ENCODE data around the gene FXYD7.
"Not testable (repeated sequence)": the region's sequence is repeated elsewhere in the genome, so short reads cannot be mapped to it uniquely, and the experiment has no call there.

Gene FXYD7

DNA sequence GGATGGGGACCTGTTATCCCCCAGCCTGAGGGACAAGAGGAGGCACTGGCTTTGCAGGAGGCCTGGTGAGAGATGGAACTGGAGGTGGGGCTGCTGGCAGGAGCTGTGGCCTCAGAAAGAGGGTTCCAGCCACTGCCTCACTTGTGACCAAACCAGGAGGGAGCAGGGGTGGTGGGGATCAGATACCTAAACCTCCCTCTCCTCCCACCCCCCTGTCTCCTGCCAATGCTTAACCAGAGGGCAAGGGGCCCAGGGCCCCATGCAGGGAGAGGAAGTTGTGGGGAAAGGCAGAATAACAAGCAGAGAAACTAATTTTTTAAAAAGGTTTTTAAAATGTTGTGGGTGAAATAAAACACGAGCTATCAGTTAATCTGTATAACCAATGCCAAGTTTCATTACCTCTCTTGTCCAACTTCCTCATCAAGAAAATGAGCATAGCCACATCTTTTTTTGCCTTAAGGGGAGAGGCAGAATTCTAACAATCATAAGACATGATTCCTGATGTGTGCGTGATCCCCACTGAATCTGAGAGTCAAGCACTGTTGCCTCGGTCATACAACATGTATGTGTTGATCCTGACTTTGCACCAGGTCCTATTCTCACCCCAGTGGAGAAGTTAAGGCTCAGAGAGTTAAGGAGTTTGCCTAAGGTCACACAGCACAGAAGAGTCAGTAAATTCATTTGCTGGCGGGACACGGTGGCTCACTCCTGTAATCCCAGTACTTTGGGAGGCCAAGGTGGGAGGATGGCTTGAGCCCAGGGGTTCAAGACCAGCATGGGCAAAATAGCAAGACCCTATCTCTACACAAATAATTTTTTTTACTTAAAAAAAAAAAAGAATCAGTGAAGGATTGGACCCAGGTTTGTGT lies 24.4 kb downstream of the FXYD7 start:
- no peak for DNase-seq

DNA sequence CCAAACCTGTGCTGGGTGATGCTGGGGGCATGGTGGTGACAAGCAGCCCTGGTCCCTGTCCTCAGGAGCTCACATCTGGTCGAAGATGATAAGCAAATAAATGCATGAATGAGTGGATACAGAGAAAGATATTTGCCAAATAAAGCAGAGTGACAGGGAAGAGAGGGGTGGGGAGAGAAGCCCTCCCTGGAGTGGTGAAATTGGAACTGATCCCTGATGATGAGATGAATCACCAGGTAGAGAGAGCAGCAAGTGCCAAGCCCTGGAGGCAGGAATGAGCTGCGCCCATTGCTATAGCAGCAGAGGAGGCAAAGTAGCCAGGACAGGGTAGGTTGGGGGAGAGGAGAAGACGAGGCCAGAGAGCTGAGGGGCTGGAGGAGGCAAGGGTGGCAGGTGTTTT lies 25.1 kb downstream of the FXYD7 start:
- no peak for DNase-seq

DNA sequence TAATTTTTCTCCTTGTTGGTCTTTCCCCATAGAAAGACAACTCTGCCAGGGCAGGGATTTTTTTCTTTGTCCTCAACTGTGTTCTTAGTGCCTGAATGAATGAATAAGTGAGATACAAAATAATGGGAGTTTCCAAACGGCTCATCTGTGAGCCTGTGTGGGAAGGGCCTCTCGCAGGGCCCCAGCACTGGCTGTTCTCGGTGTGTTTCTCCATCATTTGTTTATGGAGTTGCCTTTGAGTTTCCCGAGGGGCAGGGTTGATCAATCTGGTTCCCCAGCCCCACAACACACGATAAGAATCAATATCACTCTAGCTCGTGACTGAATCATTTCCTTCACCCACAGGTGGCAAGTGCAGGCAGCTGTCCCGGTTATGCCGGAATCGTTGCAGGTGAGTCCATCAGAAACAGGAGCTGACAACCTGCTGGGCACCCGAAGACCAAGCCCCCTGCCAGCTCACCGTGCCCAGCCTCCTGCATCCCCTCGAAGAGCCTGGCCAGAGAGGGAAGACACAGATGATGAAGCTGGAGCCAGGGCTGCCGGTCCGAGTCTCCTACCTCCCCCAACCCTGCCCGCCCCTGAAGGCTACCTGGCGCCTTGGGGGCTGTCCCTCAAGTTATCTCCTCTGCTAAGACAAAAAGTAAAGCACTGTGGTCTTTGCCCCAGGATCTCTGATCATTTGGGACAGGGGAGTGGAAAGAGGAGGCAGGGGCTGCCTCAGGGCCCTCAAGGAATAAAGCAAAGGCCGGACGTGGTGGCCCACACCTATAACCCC lies 26.4 kb downstream of the FXYD7 start:
- DNase-seq = no peak

DNA sequence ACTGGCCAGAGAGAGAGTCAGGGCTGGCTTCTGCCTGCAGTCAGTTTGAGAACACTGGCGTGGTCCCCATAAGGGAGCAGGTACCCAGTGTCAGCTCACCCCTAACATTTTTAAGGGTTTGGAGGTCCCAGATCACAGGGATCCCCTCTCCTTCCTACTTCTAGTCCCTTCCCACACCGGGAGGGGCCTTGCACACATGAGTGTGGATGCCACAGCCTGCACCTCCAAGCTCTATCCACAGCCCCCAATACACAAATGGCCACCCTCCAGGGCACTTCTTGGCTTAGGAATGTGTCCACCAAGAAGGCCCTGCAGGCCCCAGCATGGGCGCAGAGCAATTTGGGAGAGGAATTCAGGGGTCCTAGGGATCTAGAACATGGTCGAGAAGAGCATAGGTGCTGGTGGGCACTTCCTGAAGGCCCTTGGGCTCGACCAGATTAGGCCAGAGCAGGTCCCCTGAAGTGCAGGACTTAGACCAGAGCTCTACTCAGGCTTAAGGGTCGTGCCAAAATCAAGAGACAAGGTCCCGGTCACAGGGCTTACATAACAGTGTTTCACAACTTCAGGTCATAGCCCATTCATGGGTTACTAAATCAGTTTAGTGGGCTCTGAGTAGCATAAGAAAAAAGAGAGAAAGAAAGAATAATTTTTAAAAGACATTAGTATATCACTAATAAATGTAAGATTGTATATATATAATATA lies 27.5 kb downstream of the FXYD7 start:
- DNase-seq = no peak

DNA sequence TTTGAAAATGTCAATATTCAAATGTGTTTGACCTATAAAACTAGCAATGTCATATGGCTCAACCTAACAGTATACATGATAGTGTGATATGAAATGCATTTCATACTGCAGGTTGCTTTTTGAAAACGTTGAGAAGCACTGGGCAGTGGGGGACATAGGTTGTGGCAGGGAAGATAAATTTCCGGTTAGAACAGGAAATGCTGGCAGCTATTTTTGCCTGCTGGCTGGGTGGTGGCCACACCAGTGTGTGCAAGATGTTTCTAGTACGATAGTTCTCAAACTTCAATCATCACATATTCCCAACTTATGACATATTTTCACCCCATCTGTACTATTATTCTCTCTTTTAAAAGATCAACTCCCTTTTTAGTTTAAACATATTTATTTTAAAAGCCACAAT lies 28.7 kb downstream of the FXYD7 start:
- no peak for DNase-seq

DNA sequence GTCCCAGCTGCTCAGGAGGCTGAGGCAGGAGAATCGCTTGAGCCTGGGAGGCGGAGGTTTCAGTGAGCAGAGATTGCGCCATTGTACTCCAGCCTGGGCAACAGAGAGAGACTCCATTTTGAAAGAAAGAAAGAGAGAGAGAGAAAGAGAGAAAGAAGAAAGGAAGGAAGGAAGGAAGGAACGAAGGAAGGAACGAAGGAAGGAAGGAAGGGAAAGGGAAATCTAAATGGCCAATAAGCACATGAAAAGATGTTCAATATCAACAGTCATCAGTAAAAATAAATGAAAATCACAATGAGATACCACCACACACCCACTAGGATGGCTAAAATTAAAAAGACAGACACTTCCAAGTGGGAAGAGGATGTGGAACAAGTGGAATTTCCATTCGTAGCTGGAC lies 31.2 kb downstream of the FXYD7 start:
- DNase-seq = no peak

DNA sequence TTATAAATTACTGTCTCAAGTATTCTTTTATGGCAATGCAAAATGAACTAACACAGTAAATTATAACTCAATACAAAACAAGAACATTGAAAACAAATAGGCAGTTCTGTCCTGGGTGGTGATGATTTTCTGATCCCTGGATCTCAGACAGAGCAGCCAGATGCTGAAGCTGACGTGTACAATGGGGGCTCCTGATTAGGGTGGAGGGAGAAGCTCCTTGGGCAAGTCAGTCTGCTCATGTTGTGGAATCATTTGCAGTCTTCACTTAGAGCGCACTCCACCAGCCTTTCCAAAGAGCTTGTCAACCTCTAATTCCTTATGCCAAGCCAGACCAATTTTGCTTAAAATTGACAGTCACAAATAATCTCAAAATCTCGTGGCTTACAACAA lies 33.1 kb downstream of the FXYD7 start:
- no peak for DNase-seq

DNA sequence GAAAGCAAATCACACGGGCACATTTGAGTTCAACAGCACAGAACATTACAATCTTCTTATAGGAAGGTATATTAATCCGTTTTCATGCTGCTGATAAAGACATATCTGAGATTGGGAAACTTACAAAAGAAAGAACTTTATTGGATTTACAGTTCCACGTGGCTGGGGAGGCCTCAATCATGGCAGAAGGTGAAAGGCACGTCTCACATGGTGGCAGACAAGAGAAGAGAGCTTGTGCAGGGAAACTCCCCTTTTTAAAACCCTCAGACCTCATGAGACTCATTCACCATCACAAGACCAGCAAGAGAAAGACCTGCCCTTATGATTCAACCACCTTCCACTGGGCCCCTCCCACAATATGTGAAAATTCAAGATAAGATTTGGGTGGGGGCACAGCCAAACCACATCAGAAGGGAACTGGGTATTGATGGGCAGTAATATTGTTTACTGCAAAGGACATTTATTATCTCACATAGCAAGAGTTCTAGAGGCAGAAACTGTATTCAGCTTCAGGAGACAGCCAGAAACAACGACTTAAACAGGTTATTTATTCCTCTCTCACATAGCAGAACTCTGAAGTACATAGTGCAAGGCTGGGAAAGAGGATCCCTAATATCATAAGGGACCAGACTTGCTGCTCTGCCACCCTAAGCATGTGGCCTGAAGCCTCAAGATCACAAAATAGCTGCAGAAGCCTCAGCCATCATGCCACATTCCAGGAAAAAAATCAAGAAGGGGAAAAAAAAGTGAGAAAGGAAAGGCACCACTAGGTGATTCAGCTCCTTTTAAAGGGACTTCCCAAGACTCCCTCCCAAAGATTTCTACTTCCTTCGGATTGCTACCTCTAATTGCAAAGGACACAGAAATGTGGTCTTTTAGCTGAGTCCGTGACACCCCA lies 34.6 kb downstream of the FXYD7 start:
- DNase-seq = no peak

DNA sequence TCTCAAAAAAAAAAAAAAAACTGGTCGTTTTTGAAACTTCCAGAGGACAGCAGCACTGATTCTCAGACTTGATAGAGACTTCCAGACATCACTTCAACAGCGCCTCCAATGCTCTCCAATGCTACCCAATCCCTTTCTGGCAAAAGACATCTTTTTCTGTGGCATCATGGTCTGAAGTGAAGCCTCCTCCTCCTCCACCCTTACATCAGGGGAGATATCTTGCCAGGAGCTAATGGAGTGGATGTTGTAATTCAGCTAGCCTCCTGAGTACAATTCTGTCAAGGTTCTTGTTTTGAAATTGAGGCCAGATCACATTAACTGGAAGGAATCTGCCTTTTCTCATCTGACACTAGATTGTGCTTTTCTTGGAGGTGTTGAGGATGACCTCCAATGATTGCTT lies 35.6 kb downstream of the FXYD7 start:
- DNase-seq = no peak

DNA sequence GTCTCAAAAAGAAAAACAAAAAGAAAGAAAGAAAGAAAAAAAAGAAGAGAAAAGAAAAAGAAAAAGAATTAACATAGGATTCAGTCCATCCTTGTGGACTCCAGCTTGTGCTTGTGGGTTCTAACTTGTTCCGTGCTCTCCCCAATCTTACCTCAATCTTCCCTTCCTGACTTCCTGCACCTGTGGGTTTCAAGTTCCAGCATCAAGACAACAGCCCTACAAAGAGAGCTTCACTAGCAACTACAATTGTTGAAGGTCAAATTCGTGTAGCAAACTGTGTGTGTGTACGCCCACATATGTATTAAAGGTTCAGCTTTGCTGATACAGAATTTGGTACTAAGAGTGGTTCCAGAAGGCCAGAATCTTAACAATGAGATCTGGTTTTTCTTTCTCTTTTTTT lies 36.8 kb downstream of the FXYD7 start:
- DNase-seq = no peak

DNA sequence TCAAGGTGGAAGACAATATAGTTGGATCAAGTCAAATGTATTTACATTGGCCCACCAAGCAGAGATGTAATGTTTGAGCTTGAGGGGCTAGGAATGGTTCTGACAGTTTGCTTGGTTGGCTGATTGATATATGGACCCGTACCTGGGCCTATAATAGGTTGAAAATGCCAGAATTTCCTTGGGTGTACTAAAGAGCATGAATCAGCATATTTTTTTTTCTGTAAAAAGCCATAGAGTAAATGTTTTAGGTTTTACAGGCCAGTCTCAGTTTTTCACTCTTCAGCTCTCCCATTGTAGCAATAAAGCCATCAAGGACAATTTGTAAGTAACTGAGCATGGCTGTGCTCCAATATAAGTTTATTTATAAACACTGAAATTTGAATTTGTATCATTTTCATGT lies 38.3 kb downstream of the FXYD7 start:
- DNase-seq = no peak

DNA sequence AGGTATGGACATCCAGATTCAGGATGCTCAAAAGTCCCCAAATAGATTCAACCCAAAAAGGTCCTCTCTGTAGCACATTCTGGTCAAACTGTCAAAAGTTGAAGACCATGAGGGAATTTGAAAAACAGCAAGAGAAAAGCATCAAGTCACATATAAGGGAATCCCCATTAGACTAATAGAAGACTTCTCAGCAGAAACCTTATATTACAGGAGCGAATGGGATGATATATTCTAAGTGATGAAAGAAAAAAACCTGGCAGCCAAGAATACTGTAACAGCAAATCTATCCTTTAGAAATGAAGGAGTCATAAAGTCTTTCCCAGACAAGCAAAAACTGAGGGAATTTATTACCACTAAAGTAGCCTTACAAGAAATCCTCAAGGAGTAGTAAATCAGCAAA lies 41.2 kb downstream of the FXYD7 start:
- DNase-seq = no peak

DNA sequence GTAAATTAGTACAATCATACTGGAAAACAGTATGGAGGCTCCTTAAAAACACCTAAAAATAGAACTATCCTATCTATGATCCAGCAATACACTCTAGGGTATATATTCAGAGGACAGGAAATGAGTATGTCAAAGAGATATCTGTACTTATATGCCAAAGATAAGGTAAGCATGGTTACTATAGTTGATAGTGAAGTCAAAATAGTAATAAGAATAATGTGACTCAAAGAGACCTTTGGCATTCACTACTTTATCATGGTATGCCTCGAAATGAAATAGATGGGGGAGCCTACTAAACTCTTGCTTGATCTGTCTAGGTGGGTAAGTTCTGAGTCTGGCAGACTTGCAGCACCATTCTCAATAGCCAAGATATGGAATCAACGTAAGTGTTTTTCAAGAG lies 41.8 kb downstream of the FXYD7 start:
- no peak for DNase-seq

DNA sequence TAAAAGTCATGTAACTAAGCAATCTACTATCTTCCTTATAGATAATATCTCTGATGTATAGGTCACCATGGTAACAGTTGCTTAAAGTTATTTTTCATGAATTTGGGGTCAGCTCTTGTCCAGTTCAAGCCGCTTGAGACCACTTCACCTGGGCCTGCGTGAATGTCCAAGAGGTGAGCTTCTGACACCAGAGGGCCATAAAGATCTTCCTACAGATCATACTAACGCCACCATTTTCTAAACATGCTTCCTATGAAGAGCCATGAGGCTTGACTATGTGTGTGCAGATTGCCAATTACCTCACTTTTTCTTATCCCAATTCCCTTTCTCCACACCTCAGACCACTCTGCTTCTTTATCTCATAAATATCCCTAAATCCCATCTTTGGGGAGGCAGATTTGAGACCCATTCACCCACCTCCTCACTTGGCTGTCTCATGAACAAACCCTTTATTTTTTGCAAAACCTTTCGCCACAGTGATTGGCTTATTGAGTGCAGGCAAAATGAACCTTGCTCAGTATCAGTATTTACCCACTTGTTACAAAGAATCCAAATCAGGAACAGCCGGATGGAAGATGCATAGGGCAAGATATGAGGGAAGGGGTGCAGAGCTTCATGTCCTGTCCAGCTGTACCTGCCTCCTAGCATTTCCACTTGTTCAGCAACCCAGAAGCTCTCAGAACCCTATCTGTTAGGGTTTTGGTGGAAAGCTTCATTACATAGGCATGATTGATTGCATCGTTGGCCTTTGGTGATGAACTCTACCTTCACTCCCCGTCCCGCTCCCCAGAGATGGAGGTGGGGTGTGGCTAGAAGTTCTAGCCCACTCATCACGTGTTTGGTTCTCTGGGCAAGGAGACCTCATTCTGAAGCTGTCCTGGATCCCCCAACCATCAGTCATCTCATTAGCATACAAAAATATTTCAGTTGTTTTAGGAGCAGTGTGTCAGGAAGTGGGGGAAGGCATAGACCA lies 51.2 kb downstream of the FXYD7 start:
- DNase-seq = no peak

DNA sequence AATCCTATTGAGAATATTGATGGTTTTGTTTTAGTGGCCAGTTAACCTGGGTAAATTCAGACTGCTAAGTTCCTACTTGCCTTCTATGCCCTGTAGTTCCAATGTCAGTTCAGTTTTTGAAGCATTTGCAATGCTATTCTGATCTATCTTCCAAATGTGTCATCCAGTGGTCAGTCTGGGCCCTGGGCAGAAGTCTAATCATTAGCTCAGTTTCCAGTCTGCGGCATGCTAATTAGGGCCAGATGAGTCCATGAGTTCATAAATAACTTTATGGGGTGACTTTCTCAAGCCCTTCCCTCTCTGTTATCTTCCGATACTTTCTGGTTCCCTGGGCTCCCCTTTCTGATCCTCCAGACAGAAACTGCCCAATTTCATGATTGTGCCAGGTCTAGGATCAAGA lies 52.8 kb downstream of the FXYD7 start:
- no peak for DNase-seq

DNA sequence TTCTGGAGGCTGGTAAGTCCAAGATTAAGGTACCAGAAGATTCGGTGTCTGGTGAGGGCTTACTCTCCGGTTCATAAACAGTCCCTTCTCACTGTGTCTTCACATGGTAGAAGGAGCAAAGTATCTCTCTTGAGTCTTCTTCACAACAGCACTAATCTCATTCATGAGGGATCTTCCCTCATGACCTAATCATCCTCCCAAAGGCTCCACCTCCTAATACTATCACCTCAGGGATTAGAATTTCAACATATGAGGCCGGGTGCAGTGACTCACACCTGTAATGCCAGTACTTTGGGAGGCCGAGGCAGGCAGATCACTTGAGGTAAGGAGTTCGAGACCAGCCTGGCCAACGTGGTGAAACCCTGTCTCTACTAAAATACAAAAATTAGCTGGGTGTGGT lies 53.8 kb downstream of the FXYD7 start:
- not testable (repeated sequence) for DNase-seq

DNA sequence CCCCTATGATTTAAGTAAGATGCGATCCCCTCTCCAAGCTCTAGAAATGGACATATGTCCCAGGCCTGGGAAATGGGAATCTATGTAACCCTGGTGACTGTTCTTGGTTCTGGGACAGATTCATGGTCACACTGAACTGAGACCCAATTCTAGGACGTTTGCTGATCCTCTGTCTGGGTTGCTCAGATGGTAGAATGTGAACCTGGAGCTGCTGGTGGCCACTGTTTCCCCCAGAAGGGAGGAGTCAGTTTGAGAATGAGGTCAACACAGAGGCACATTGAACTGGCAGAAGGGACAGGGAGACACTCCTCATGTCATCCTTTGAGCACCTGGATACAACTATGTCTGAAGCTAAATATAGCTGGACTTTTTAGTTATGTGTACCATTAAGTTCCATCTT lies 56.4 kb downstream of the FXYD7 start:
- DNase-seq = no peak

DNA sequence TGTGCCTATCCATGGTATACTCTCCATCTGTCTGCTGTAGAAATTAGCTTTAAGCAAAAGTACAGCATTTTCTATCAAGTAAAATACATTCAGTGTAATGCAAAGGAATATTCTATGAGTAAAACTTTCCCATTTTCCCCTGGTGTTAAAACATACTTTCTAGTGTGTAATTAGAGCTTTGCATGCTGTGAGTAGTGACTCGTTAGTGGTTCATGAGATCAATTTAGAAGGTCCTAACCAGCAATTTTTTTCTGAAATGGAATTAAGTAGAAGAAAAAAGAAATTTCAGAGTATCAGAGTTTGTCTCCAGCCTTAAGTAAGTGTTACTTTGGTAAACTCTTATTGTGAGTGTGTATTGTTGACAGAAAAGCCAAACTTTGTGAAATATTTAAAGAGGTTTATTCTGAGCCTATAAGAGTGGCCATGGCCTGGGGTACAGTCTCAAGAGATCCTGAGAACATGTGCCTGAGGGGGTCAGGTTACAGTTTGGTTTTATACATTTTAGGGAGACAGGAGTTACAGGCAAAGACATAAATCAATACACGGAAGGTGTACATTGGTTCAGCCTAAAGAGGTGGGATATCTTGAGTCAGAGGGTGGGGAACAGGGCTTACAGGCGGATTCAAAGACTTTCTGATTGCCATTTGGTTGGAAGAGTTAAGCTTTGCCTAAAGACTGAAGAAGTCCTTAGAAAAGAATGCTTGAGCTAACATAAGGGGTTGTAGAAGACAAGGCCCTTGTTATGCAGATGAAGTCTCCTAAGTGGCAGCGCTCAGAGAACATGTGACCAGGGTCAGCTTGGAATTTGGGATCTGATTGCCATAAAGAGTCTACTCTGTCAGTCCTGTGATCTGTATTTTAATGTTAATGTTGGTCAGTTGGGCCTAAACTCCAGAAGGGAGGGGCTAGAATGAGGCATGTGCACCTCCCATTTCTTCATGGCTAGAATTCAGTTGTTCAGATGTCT lies 60.0 kb downstream of the FXYD7 start:
- DNase-seq = no peak
